Measurements from ENCODE around the gene GSS. TPM values are rescaled to one million over a fixed set of nuclear protein-coding genes. Genes with fewer than 3 reads are reported as not detected.
"Not testable (repeated sequence)": the region's sequence is repeated elsewhere in the genome, so short reads cannot be mapped to it uniquely, and the experiment has no call there.

GSS gene
- total and polyA plus RNA-seq, 4 donors = 20.8 to 38.8 (median 35.4) TPM

- Histone ChIP-seq H3K27ac (ENCODE audit: low read depth in 1 of 2, low read length in 2 of 2) (no peak overlapping the region), H3K9me3 (ENCODE audit: control insufficient read depth in 4 of 4, low read length in 3 of 4) (no peaks in the 10 kb centered on the region), H3K4me1 (ENCODE audit: control insufficient read depth in 4 of 4, insufficient read depth in 4 of 4, low read length in 3 of 4) (peaks cover 4 to 38% (median 18%) of the 10 kb centered on the region in 4 donors), H3K27me3 (ENCODE audit: control insufficient read depth in 4 of 4, insufficient read depth in 4 of 4, low read length in 3 of 4) (no peaks in the 10 kb centered on the region), H3K36me3 (ENCODE audit: control insufficient read depth in 4 of 4, insufficient read depth in 3 of 4, low read depth in 1 of 4, low read length in 3 of 4) (peaks cover 2 to 17% (median 15%) of the 10 kb centered on the region in 4 donors), H3K4me3 (ENCODE audit: low read depth in 1 of 3, low read length in 3 of 3) (no peak overlapping the region), H3K9ac (ENCODE audit: low read depth in 1 of 2, low read length in 2 of 2) (no peak overlapping the region)
- 69% methylated on average over 2 of the region's 2 CpGs for WGBS
- no peak for DNase-seq (ENCODE audit: low spot score)
- TF ChIP-seq RXRA (IDR thresholded peaks at IDR 0.05) (no peak), SP1 (IDR thresholded peaks at IDR 0.05) (no peak), RAD21 (IDR thresholded peaks at IDR 0.05) (no peak), HNF4G (IDR thresholded peaks at IDR 0.05) (no peak), EGR1 (IDR thresholded peaks at IDR 0.05; ENCODE audit: low read depth in 2 of 2) (no peak), FOXA2 (IDR thresholded peaks at IDR 0.05) (no peak), JUND (IDR thresholded peaks at IDR 0.05) (no peak)
- TF ChIP-seq, protein P1, sequence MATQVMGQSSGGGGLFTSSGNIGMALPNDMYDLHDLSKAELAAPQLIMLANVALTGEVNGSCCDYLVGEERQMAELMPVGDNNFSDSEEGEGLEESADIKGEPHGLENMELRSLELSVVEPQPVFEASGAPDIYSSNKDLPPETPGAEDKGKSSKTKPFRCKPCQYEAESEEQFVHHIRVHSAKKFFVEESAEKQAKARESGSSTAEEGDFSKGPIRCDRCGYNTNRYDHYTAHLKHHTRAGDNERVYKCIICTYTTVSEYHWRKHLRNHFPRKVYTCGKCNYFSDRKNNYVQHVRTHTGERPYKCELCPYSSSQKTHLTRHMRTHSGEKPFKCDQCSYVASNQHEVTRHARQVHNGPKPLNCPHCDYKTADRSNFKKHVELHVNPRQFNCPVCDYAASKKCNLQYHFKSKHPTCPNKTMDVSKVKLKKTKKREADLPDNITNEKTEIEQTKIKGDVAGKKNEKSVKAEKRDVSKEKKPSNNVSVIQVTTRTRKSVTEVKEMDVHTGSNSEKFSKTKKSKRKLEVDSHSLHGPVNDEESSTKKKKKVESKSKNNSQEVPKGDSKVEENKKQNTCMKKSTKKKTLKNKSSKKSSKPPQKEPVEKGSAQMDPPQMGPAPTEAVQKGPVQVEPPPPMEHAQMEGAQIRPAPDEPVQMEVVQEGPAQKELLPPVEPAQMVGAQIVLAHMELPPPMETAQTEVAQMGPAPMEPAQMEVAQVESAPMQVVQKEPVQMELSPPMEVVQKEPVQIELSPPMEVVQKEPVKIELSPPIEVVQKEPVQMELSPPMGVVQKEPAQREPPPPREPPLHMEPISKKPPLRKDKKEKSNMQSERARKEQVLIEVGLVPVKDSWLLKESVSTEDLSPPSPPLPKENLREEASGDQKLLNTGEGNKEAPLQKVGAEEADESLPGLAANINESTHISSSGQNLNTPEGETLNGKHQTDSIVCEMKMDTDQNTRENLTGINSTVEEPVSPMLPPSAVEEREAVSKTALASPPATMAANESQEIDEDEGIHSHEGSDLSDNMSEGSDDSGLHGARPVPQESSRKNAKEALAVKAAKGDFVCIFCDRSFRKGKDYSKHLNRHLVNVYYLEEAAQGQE (IDR thresholded peaks at IDR 0.05) = no peak
Observed at GRCh38 chr20:34881689-34882088, 73.9 kb downstream of the GSS start.

DNA sequence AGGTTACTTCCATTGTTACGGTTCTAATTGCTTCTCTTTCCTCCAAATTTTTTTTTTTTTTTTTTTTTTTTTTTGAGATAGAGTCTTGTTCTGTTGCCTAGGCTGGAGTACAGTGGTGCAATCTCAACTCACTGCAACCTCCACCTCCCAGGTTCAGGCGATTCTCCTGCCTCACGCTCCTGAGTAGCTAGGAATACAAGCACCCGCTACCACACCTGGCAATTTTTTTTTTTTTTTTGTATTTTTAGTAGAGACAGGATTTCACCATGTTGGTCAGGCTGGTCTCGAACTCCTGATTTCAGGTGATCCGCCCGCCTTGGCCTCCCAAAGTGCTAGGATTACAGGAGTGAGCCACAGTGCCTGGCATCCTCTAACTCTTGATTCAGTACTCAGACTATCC lies 74.6 kb downstream of the GSS start:
- H3K9me3 ChIP-seq (ENCODE audit: control insufficient read depth in 4 of 4, low read length in 3 of 4); H3K27ac ChIP-seq (ENCODE audit: low read depth in 1 of 2, low read length in 2 of 2); H3K4me3 ChIP-seq (ENCODE audit: low read depth in 1 of 3, low read length in 3 of 3); DNase-seq (ENCODE audit: low spot score); H3K27me3 ChIP-seq (ENCODE audit: control insufficient read depth in 4 of 4, insufficient read depth in 4 of 4, low read length in 3 of 4); H3K9ac ChIP-seq (ENCODE audit: low read depth in 1 of 2, low read length in 2 of 2): not testable (repeated sequence)
- peaks cover 2 to 17% (median 15%) of the 10 kb centered on the region in 4 donors for H3K36me3 ChIP-seq (ENCODE audit: control insufficient read depth in 4 of 4, insufficient read depth in 3 of 4, low read depth in 1 of 4, low read length in 3 of 4)
- 84% methylated on average over 7 of the region's 7 CpGs for WGBS
- peaks cover 1 to 32% (median 16%) of the 10 kb centered on the region in 4 donors for H3K4me1 ChIP-seq (ENCODE audit: control insufficient read depth in 4 of 4, insufficient read depth in 4 of 4, low read length in 3 of 4)

DNA sequence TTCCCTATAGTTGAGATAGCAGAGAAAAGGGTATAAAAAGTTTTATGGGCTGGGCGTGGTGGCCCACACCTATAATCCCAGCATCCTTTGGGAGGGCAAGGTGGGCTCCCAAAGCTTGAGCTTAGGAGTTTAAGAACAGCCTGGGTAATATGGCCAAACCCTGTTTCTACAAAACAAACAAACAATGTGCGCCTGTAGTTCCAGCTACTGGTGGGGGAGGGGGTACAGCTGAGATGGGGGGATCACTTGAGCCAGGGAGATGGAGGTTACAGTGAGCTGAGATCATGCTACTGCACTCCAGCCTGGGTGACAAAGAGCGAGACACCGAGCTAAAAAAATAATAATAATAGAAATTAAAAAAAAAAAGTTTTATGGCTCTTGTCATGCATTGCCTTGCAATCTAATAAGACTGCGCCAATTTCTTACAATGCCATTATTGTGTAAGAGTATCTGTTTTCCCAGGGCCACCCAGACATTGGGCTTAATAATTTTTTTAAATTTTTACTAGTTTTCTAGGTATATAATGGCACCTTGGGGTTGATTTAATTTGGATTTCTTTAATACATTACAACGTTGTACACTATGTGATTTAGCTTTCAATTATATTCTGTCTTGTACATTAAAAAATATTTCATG lies 75.3 kb downstream of the GSS start:
- Histone ChIP-seq H3K4me1 (ENCODE audit: control insufficient read depth in 4 of 4, insufficient read depth in 4 of 4, low read length in 3 of 4) (peaks cover 1 to 33% (median 14%) of the 10 kb centered on the region in 4 donors), H3K4me3 (ENCODE audit: low read depth in 1 of 3, low read length in 3 of 3) (no peak overlapping the region), H3K36me3 (ENCODE audit: control insufficient read depth in 4 of 4, insufficient read depth in 3 of 4, low read depth in 1 of 4, low read length in 3 of 4) (peaks cover 0 to 17% (median 13%) of the 10 kb centered on the region in 4 donors), H3K9ac (ENCODE audit: low read depth in 1 of 2, low read length in 2 of 2) (no peak overlapping the region), H3K9me3 (ENCODE audit: control insufficient read depth in 4 of 4, low read length in 3 of 4) (no peaks in the 10 kb centered on the region), H3K27me3 (ENCODE audit: control insufficient read depth in 4 of 4, insufficient read depth in 4 of 4, low read length in 3 of 4) (no peaks in the 10 kb centered on the region), H3K27ac (ENCODE audit: low read depth in 1 of 2, low read length in 2 of 2) (no peak overlapping the region)
- no peak for DNase-seq (ENCODE audit: low spot score)
- 80% methylated on average over 6 of the region's 6 CpGs for WGBS
- TF ChIP-seq HNF4A (conservative IDR thresholded peaks at IDR 0.05) = no peak
- no peak for TF ChIP-seq ATF3 (IDR thresholded peaks at IDR 0.05)
- no peak for TF ChIP-seq CTCF (IDR thresholded peaks at IDR 0.05; ENCODE audit: low read depth, low read length, missing input control)
- TF ChIP-seq, protein P2, sequence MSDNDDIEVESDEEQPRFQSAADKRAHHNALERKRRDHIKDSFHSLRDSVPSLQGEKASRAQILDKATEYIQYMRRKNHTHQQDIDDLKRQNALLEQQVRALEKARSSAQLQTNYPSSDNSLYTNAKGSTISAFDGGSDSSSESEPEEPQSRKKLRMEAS (IDR thresholded peaks at IDR 0.05) = no peak
- no peak for TF ChIP-seq FOXA2 (IDR thresholded peaks at IDR 0.05)
- TF ChIP-seq HNF4G (IDR thresholded peaks at IDR 0.05) = no peak
- TF ChIP-seq, protein P1 (IDR thresholded peaks at IDR 0.05) = no peak
- TF ChIP-seq ZBTB33 (IDR thresholded peaks at IDR 0.05) = no peak
- TF ChIP-seq RXRA (IDR thresholded peaks at IDR 0.05) = no peak
